ENCODE data around the gene NEU2. TPM values are rescaled to one million over a fixed set of nuclear protein-coding genes. Genes with fewer than 3 reads are reported as not detected.

NEU2 gene
- total RNA-seq, 4 donors from 2014 or later: not detected

DNA sequence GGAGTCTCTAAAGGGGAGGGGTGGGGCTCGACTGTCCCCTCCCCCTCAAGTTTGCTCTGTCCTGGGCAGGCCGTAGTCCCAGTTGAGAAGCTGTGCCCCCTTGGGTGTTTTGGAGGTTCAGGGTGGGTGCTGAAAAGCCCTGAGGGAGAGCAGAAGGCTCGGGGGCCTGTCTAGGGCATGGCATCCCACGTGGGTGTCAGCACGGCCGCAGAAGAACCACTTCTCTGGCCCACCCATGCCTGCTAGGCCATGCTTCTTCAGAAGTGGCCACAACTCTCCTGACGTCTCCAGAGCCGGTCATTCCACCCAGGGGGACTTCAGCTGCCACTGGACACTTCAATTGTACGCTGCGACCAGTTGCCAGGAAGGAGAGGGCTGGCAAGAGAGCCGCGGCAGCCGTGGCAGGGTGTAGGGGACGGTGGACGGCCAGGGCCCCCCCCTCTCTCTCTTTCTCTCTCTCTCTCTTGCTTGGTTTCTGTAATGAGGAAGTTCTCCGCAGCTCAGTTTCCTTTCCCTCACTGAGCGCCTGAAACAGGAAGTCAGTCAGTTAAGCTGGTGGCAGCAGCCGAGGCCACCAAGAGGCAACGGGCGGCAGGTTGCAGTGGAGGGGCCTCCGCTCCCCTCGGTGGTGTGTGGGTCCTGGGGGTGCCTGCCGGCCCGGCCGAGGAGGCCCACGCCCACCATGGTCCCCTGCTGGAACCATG lies 27.5 kb downstream of the NEU2 start, which contains the start of gene INPP5D:
Gene INPP5D, plus strand, starts transcription at position 546 of the 704 bp plus-strand sequence. Its CDS starts 137 bp downstream, at position 683.
- H3K4me1 ChIP-seq: no peaks in the 10 kb centered on the region
- no peak for TF ChIP-seq CTCF (IDR thresholded peaks at IDR 0.05)
- no peak for TF ChIP-seq POLR2A (IDR thresholded peaks at IDR 0.05)
- DNase-seq: no peak
- no peaks in the 10 kb centered on the region for H3K27me3 ChIP-seq
- H3K9me3 ChIP-seq: no peaks in the 10 kb centered on the region
- peak within 1 kb of the TSS; percentile 59 to 63 for H3K27ac ChIP-seq
- H3K4me3 ChIP-seq: peak within 1 kb of the TSS; percentile 16 to 19
- intact Hi-C loops (cut with DNase I; ENCODE audit: low total_unique reads): no loop called here
- H3K36me3 ChIP-seq: no peaks in the 10 kb centered on the region

DNA sequence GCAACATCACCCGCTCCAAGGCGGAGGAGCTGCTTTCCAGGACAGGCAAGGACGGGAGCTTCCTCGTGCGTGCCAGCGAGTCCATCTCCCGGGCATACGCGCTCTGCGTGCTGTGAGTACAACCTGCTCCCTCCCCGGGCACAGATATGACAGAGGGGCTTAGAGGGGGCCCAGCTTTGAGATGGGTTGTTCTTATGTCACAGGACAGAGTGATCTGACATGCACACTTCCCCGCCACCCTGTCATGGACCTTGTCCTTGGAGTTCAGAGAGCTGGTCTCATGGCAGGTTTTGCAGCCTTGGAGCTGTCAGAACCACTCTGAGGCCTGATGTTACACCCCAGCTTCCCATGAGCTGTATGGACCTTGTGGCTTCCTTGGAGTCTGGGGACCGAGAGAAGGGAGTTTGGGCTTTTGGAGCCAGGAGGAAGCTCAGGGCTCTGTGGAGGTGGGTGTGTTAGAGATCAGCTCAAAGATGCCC lies 28.1 kb downstream of the NEU2 start:
- Histone ChIP-seq H3K36me3 (no peaks in the 10 kb centered on the region), H3K9me3 (no peaks in the 10 kb centered on the region), H3K4me1 (no peaks in the 10 kb centered on the region), H3K27me3 (no peaks in the 10 kb centered on the region), H3K27ac (peak overlapping the region; percentile 59 to 63), H3K4me3 (peak overlapping the region; percentile 16 to 19)
- DNase-seq: no peak
- intact Hi-C loops (cut with DNase I; ENCODE audit: low total_unique reads): no loop called here
- no peak for TF ChIP-seq POLR2A (IDR thresholded peaks at IDR 0.05)
- no peak for TF ChIP-seq CTCF (IDR thresholded peaks at IDR 0.05)

GRCh38 chr2:233060980-233061590 lies 28.6 kb downstream of the NEU2 start:
- no peaks in the 10 kb centered on the region for H3K27me3 ChIP-seq
- TF ChIP-seq POLR2A (IDR thresholded peaks at IDR 0.05): no peak
- TF ChIP-seq CTCF (IDR thresholded peaks at IDR 0.05): no peak
- intact Hi-C loops (cut with DNase I; ENCODE audit: low total_unique reads): no loop called here
- H3K36me3 ChIP-seq: no peaks in the 10 kb centered on the region
- no peaks in the 10 kb centered on the region for H3K4me1 ChIP-seq
- no peaks in the 10 kb centered on the region for H3K9me3 ChIP-seq
- peak overlapping the region; percentile 59 to 63 for H3K27ac ChIP-seq
- peak overlapping the region; percentile 16 to 19 for H3K4me3 ChIP-seq
- no peak for DNase-seq

- peak overlapping the region; percentile 59 to 63 for H3K27ac ChIP-seq
- intact Hi-C loops (cut with DNase I; ENCODE audit: low total_unique reads): no loop called here
- H3K27me3 ChIP-seq: no peaks in the 10 kb centered on the region
- no peaks in the 10 kb centered on the region for H3K9me3 ChIP-seq
- H3K4me1 ChIP-seq: no peaks in the 10 kb centered on the region
- no peak for DNase-seq
- TF ChIP-seq CTCF (IDR thresholded peaks at IDR 0.05) (no peak), POLR2A (IDR thresholded peaks at IDR 0.05) (no peak)
- peak overlapping the region; percentile 6 to 19 for H3K4me3 ChIP-seq
- no peaks in the 10 kb centered on the region for H3K36me3 ChIP-seq
Measured at GRCh38 chr2:233061591-233062450, 29.3 kb downstream of the NEU2 start.

All from uterus (tissue), 4 donors.